Measurements from ENCODE around the gene ETV3. TPM values are rescaled to one million over a fixed set of nuclear protein-coding genes. Genes with fewer than 3 reads are reported as not detected.

Gene ETV3
- total RNA-seq, 2 donors from 2014 or later, result 26.9 to 40.6 TPM

- H3K36me3 ChIP-seq (ENCODE audit: control insufficient read depth, insufficient read depth, low read length), result no peaks in the 10 kb centered on the region
- no peaks in the 10 kb centered on the region for H3K36me3 Mint-ChIP-seq (ENCODE audit: low read depth)
- H3K4me1 ChIP-seq (ENCODE audit: control insufficient read depth, insufficient read depth, low read length), result peaks cover 5% of the 10 kb centered on the region
- no peaks in the 10 kb centered on the region for H3K9me3 ChIP-seq (ENCODE audit: control insufficient read depth, low read length)
- H3K9me3 Mint-ChIP-seq, result no peaks in the 10 kb centered on the region
- H3K27ac Mint-ChIP-seq, result no peak overlapping the region
- H3K4me3 ChIP-seq (ENCODE audit: low read length), result no peak overlapping the region
- peaks cover 12% of the 10 kb centered on the region for H3K27me3 Mint-ChIP-seq (ENCODE audit: insufficient read depth)
- no peak overlapping the region for H3K9ac ChIP-seq (ENCODE audit: extremely low read depth, low read length, poor library complexity, severe bottlenecking)
- no peak overlapping the region for H3K4me3 Mint-ChIP-seq
- TF ChIP-seq CTCF (conservative IDR thresholded peaks at IDR 0.05), result peak; percentile 86
- peak; percentile 94 for DNase-seq
- H3K27me3 ChIP-seq (ENCODE audit: control insufficient read depth, insufficient read depth, low read length, poor library complexity, severe bottlenecking), result no peaks in the 10 kb centered on the region
- no peak overlapping the region for H3K27ac ChIP-seq (ENCODE audit: low read depth, low read length)
- peaks cover 6% of the 10 kb centered on the region for H3K4me1 Mint-ChIP-seq
- 54 to 60% methylated on average over 21 to 35 of the region's 35 CpGs for WGBS, 2 experiments (ENCODE audit: insufficient coverage in 1 of 2, insufficient read length in 1 of 2)
Measured at GRCh38 chr1:157073944-157074685, 64.1 kb downstream of the ETV3 start.

Other genes with a start within 250 kb of the ETV3 start
- under 1 TPM; 0.29 to 0.53 TPM for gene PEAR1, start 244.7 kb downstream of the ETV3 start, total RNA-seq
- gene LRRC71, start 217.8 kb downstream of the ETV3 start, total RNA-seq, result not detected
- 10 to 100 TPM; 54.2 to 56.5 TPM for gene ARHGEF11, start 92.7 kb downstream of the ETV3 start, total RNA-seq
- gene ETV3L, start 38.6 kb downstream of the ETV3 start, total RNA-seq, result under 1 TPM in 1 of 2 donors, not detected in 1; 0.26 TPM